ENCODE results near the gene PGAP3. TPM values are rescaled to one million over a fixed set of nuclear protein-coding genes. Genes with fewer than 3 reads are reported as not detected.

PGAP3 gene
- total RNA-seq, 2 donors from 2014 or later = 22.6 to 29.3 TPM

DNA sequence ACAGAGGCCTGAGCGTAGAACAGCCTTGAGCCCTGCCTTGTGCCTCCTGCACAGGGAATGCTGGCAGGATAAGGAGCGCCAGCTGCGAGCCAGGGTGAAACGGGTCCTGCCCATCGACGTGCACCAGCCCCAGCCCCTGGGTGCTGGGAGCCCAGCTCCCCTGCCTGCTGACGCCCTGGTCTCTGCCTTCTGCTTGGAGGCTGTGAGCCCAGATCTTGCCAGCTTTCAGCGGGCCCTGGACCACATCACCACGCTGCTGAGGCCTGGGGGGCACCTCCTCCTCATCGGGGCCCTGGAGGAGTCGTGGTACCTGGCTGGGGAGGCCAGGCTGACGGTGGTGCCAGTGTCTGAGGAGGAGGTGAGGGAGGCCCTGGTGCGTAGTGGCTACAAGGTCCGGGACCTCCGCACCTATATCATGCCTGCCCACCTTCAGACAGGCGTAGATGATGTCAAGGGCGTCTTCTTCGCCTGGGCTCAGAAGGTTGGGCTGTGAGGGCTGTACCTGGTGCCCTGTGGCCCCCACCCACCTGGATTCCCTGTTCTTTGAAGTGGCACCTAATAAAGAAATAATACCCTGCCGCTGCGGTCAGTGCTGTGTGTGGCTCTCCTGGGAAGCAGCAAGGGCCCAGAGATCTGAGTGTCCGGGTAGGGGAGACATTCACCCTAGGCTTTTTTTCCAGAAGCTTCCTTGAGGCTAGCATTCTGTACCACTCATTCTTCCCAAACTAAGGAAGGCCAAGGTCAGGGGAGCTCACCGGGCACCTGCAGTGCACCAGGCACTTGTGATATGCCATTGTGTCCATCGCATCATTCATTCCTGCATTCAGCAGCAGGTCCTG lies 17.7 kb downstream of the PGAP3 start:
- H3K9ac ChIP-seq (ENCODE audit: extremely low read depth, low read length, poor library complexity, severe bottlenecking) = no peak overlapping the region
- no peaks in the 10 kb centered on the region for H3K36me3 Mint-ChIP-seq (ENCODE audit: low read depth)
- peaks cover 50% of the 10 kb centered on the region for H3K27me3 ChIP-seq (ENCODE audit: control insufficient read depth, insufficient read depth, low read length, poor library complexity, severe bottlenecking)
- no peak overlapping the region for H3K4me3 ChIP-seq (ENCODE audit: low read length)
- TF ChIP-seq, protein P1, sequence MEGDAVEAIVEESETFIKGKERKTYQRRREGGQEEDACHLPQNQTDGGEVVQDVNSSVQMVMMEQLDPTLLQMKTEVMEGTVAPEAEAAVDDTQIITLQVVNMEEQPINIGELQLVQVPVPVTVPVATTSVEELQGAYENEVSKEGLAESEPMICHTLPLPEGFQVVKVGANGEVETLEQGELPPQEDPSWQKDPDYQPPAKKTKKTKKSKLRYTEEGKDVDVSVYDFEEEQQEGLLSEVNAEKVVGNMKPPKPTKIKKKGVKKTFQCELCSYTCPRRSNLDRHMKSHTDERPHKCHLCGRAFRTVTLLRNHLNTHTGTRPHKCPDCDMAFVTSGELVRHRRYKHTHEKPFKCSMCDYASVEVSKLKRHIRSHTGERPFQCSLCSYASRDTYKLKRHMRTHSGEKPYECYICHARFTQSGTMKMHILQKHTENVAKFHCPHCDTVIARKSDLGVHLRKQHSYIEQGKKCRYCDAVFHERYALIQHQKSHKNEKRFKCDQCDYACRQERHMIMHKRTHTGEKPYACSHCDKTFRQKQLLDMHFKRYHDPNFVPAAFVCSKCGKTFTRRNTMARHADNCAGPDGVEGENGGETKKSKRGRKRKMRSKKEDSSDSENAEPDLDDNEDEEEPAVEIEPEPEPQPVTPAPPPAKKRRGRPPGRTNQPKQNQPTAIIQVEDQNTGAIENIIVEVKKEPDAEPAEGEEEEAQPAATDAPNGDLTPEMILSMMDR (conservative IDR thresholded peaks at IDR 0.05) = no peak
- peaks cover 59% of the 10 kb centered on the region for H3K27me3 Mint-ChIP-seq (ENCODE audit: insufficient read depth)
- DNase-seq = no peak
- H3K9me3 ChIP-seq (ENCODE audit: control insufficient read depth, low read length) = no peaks in the 10 kb centered on the region
- H3K27ac Mint-ChIP-seq = no peak overlapping the region
- no peaks in the 10 kb centered on the region for H3K9me3 Mint-ChIP-seq
- no peaks in the 10 kb centered on the region for H3K4me1 ChIP-seq (ENCODE audit: control insufficient read depth, insufficient read depth, low read length)
- H3K4me1 Mint-ChIP-seq = peaks cover 7% of the 10 kb centered on the region
- H3K27ac ChIP-seq (ENCODE audit: low read depth, low read length) = no peak overlapping the region
- no peaks in the 10 kb centered on the region for H3K36me3 ChIP-seq (ENCODE audit: control insufficient read depth, insufficient read depth, low read length)
- H3K4me3 Mint-ChIP-seq = no peak overlapping the region
- 92 to 93% methylated on average over 13 to 23 of the region's 23 CpGs for WGBS, 2 experiments (ENCODE audit: insufficient coverage in 1 of 2, insufficient read length in 1 of 2)

DNA sequence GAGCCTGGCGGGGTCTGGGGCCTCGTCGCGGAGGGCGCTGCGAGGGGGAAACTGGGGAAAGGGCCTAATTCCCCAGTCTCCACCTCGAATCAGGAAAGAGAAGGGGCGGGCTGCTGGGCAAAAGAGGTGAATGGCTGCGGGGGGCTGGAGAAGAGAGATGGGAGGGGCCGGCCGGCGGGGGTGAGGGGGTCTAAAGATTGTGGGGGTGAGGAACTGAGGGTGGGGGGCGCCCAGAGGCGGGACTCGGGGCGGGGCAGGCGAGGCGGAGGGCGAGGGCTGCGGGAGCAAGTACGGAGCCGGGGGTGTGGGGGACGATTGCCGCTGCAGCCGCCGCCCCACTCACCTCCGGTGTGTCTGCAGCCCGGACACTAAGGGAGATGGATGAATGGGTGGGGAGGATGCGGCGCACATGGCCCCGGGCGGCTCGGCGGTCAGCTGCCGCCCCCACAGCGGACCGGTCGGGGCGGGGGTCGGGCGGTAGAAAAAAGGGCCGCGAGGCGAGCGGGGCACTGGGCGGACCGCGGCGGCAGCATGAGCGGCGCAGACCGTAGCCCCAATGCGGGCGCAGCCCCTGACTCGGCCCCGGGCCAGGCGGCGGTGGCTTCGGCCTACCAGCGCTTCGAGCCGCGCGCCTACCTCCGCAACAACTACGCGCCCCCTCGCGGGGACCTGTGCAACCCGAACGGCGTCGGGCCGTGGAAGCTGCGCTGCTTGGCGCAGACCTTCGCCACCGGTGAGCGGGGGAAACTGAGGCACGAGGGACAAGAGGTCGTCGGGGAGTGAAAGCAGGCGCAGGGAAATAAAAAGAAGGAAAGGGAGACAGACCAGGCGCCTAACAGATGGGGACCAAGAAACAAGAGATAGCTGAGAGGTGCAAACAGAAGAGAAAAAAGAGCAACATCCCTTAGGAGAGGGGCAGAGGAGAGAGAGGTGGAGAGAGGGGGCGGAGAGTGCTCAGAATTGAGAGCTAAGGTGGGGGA lies 19.6 kb downstream of the PGAP3 start, which contains the start of gene PNMT:
Gene PNMT, plus strand, starts transcription at position 509 of the 980 bp plus-strand sequence. Its CDS starts 23 bp downstream, at position 532.
- Mint-ChIP-seq H3K27me3 (ENCODE audit: insufficient read depth) (peaks cover 64% of the 10 kb centered on the region), H3K9me3 (no peaks in the 10 kb centered on the region), H3K27ac (no peak within 1 kb of the TSS), H3K4me3 (peak within 1 kb of the TSS; percentile 40), H3K36me3 (ENCODE audit: low read depth) (no peaks in the 10 kb centered on the region), H3K4me1 (peaks cover 13% of the 10 kb centered on the region)
- H3K4me1 ChIP-seq (ENCODE audit: control insufficient read depth, insufficient read depth, low read length) = no peaks in the 10 kb centered on the region
- TF ChIP-seq, protein P1 (conservative IDR thresholded peaks at IDR 0.05) = peak; percentile 85
- 2 to 4% methylated on average over 28 to 85 of the region's 85 CpGs for WGBS, 2 experiments (ENCODE audit: insufficient coverage in 1 of 2, insufficient read length in 1 of 2)
- H3K36me3 ChIP-seq (ENCODE audit: control insufficient read depth, insufficient read depth, low read length) = no peaks in the 10 kb centered on the region
- H3K9me3 ChIP-seq (ENCODE audit: control insufficient read depth, low read length) = no peaks in the 10 kb centered on the region
- H3K9ac ChIP-seq (ENCODE audit: extremely low read depth, low read length, poor library complexity, severe bottlenecking) = no peak within 1 kb of the TSS
- peak within 1 kb of the TSS; percentile 53 for H3K4me3 ChIP-seq (ENCODE audit: low read length)
- H3K27me3 ChIP-seq (ENCODE audit: control insufficient read depth, insufficient read depth, low read length, poor library complexity, severe bottlenecking) = peaks cover 50% of the 10 kb centered on the region
- no peak within 1 kb of the TSS for H3K27ac ChIP-seq (ENCODE audit: low read depth, low read length)
- DNase-seq = peak; percentile 94

DNA sequence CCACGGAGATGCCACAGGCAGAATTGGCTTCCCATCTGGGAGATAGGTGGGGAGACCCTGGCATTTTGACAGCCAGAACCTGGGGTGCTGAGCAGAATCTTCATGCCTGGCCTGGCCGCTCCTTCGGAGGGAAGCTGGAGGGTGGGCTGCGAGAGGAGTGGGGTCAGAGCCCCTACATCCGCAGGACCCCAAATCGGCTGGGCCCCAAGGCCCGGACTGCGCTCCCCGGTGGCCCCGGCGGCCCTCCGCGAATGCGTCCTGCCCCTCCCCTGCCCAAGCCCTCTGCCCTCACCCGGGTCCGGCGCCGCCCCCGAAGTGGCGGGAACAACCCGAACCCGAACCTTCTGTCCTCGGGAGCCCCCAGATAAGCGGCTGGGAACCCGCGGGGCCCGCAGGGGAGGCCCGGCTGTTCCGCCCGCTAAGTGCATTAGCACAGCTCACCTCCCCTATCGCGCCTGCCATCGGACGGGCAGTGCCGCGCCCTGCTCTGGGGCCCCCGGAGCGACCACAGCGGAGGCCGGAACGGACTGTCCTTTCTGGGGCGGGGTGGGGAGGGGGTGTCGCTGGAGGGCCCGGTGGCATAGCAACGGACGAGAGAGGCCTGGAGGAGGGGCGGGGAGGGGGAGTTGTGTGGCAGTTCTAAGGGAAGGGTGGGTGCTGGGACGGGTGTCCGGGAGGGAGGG lies 20.5 kb downstream of the PGAP3 start:
- H3K27ac Mint-ChIP-seq = no peak overlapping the region
- DNase-seq = peak; percentile 79

More for the DNA sequence above, 20.5 kb downstream of the PGAP3 start:
- Mint-ChIP-seq H3K36me3 (ENCODE audit: low read depth) (no peaks in the 10 kb centered on the region), H3K4me3 (peak overlapping the region; percentile 40), H3K4me1 (peaks cover 12% of the 10 kb centered on the region), H3K27me3 (ENCODE audit: insufficient read depth) (peaks cover 62% of the 10 kb centered on the region), H3K9me3 (no peaks in the 10 kb centered on the region)
- Histone ChIP-seq H3K36me3 (ENCODE audit: control insufficient read depth, insufficient read depth, low read length) (no peaks in the 10 kb centered on the region), H3K9ac (ENCODE audit: extremely low read depth, low read length, poor library complexity, severe bottlenecking) (no peak overlapping the region), H3K4me3 (ENCODE audit: low read length) (no peak overlapping the region), H3K27me3 (ENCODE audit: control insufficient read depth, insufficient read depth, low read length, poor library complexity, severe bottlenecking) (peaks cover 50% of the 10 kb centered on the region), H3K4me1 (ENCODE audit: control insufficient read depth, insufficient read depth, low read length) (no peaks in the 10 kb centered on the region), H3K27ac (ENCODE audit: low read depth, low read length) (no peak overlapping the region), H3K9me3 (ENCODE audit: control insufficient read depth, low read length) (no peaks in the 10 kb centered on the region)
- TF ChIP-seq, protein P1 (conservative IDR thresholded peaks at IDR 0.05) = no peak
- 15 to 18% methylated on average over 20 to 49 of the region's 49 CpGs for WGBS, 2 experiments (ENCODE audit: insufficient coverage in 1 of 2, insufficient read length in 1 of 2)
